ENCODE data around the gene MATCAP1.

Gene MATCAP1

DNA sequence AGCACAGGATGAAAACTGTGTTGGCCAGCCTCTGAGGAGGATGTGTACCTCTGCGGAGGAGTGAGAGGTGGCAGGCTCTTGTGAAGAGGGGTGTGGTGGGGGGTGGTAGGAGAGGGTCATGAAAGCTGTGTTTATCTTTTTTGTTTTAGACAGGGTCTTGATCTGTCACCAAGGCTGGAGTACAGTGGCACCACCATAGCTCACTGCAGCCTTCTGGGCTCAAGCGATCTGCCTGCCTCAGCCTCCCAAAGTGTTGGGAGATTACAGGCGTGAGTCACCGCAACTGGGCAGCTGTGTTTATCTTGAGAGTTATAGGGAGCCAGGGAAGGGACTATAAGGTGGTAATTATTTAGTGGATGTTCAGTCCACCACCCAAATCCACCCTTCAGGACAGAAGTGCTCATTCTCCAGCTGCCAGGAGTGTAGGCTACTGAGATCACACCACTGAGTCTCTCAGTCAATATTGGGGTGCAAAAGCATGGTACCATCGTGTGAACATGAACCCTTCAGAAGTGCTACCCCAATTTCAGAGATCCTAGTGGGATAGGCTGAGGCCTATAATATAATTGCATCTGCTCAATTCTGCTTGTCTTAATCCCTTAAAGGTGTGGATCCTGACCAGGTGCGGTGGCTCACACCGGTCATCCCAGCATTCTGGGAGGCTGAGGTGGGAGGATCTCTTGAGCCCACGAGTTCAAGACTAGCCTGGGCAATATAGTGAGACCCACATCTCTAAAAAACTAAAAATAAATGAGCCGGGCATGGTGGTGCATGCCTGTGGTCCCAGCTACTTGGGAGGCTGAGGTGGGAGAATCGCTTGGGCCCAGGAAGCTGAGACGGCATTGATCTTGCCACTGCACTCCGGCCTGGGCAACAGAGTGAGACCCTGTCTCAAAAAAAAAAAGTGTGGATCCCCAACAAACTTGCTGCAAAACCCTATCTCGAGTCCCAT is 7.0 kb upstream of the MATCAP1 start:
- no peak for DNase-seq

DNA sequence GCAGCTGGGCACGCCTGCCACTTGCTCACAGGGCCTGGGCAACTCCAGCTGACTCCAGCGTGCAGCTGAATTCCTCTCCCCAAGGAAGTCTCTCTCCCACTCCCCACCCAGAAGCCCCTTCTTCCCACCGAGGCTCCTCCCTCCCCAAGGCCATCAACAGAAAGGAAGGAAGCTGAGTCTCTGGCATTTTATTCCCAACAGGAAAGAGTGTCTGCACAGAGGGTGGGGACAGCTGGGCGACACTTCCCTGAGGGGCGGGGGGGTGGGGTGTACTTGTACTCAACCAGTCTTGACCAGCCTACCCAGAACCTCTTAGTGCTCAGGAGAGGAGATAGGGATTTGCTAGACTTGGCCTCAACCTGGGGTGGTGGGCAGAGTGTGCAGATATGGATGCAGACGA is 6.3 kb upstream of the MATCAP1 start, which contains the start of gene EXOC3L1:
Gene EXOC3L1 (minus strand): TSS at position 96 of the 400 bp plus-strand sequence. CDS start 460 bp downstream, outside the sequence.
- no peak for DNase-seq

DNA sequence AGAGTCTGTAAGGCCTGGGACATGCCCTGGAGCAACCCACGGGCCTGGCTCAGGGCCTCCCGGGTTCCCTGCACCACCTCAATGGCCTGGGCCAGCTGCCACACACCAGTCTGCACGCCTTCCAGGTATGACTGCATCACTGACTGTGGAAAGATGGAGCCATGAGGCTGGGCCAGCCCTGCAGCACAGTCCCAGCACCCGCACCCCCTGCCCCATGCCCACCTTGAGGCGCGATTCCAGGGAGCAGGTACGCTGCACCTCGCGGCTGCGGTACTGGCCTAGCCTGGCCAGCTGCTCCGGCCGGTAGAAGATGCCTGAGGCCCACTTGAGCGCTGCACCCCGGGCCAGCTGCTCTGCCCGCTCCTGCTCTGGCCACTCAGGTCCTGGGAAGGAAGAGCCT is 5.0 kb upstream of the MATCAP1 start:
- DNase-seq = no peak

DNA sequence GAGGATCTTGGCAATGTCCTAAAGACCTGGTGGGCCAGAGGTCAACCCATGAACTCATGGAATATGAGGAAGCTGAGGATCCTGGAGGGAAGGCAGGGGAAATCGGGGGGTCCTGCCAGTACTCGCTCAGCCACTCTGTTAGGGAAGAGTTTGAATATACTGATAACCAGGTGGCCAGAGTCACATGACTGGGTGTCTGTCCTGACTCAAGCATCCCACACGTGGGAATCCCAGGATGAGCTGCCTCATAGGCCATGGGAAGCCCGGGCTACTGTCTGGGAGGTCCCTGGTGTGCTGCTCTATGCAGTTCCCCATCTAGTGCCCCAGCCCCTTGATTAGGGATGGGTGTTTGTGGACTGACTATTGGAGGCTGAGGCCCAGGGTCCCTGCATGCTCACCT is 4.6 kb upstream of the MATCAP1 start:
- DNase-seq = no peak

GRCh38 chr16:67187175-67187890 is 3.6 kb upstream of the MATCAP1 start:
- no peak for DNase-seq

- DNase-seq = no peak
Measured at GRCh38 chr16:67186550-67186950, 2.8 kb upstream of the MATCAP1 start.

DNA sequence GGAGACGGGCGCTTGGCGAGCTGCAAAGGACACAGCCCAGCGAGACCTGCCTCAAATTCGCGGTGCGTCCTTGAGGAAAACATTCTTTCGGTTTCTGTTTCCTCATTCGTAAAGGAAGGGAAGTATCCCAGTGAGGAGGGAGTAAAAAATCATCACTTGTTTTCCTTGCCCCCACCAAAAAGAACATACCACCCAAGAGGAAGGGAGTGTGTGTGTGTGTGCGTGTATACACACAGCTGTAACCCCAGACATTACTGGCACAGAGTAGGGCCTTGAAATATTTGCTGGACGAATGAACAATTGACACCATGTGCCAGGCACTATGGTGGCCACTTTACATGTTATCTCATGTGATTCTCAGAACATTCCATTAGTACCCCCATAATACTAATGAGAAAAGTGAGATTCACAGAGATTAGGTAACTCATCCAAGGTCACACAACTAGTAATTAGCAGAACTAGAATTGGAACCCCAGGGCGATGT is 1.9 kb upstream of the MATCAP1 start:
- DNase-seq = no peak

GRCh38 chr16:67184995-67185650 is 1.4 kb upstream of the MATCAP1 start:
- DNase-seq = peak; percentile 39 to 50

GRCh38 chr16:67184453-67184994 is 761 bp upstream of the MATCAP1 start:
- DNase-seq = no peak

GRCh38 chr16:67183284-67183626 is 508 bp downstream of the MATCAP1 start:
- DNase-seq = no peak

- no peak for DNase-seq
Measured at GRCh38 chr16:67182288-67182687, 1.5 kb downstream of the MATCAP1 start.

GRCh38 chr16:67181346-67181745 is 2.4 kb downstream of the MATCAP1 start:
- DNase-seq = no peak

- DNase-seq = no peak
Measured at GRCh38 chr16:67180166-67180565, 3.6 kb downstream of the MATCAP1 start.

GRCh38 chr16:67179421-67180080 is 4.2 kb downstream of the MATCAP1 start:
- no peak for DNase-seq

DNA sequence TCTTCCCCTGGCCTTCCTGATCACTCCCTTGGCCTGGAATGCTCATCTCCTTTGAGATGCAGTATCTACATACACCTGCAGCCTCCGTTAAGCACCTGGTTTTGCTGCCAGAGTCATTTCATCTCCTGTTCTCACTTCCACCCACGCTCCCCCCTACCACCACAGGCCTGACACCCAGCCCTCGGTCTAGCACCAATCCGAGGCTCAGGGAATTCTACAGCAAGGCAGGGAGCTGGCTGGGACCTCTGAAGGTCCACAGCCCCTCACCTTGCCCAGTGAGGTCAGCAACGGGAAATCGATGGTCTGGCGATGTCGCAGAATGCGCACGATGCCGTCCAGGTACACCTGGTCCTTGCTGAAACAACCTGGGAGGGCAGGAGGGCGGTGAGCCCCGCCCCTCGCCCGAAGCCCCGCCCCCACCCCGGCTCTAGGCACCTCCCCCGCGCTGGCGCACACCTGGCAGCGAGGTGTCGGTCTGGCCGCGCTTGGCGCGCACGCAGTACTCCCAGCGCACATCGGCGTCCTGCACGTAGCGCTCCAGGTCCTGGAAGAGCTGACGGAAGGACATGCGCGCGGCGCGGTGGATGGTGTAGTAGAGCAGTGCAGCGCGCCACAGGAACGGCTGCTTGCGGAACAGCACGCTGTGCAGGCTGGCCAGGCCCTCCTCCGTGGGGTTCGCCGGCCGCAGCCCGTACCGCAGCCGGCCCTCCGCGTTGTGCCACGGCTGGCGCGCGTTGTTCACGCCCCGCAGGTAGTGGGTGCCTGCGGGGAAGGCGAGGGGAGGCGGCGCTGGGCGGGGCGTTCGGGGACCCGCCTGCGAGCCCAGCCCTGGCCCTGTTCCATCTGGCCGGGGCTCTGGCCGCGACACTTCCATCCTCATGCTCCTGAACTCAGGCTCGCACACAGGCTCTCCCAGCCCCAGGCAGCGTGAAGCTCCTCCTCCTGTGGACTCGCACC is 5.7 kb downstream of the MATCAP1 start:
- peak in 1 of 2 donors; percentile 4 for DNase-seq

DNA sequence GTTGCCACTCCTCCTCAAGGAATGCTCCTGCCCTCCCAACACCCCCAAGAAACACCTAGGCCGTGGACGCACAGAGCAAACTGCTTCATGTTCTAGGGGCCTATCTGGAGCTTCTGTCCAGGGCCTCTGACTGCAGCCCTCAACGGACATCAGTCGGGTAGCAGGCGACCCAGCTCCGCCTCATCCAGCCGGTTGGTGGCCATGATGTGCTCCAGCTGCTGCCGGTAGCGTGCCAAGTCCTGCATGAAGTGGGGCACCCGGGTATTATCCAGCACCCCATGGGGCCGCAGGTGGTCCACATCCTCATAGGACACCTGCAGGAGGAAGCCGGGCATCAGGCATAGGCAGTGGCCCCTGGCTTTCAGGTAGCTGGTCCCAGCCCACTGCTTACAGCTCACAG is 7.1 kb downstream of the MATCAP1 start:
- DNase-seq = no peak

DNA sequence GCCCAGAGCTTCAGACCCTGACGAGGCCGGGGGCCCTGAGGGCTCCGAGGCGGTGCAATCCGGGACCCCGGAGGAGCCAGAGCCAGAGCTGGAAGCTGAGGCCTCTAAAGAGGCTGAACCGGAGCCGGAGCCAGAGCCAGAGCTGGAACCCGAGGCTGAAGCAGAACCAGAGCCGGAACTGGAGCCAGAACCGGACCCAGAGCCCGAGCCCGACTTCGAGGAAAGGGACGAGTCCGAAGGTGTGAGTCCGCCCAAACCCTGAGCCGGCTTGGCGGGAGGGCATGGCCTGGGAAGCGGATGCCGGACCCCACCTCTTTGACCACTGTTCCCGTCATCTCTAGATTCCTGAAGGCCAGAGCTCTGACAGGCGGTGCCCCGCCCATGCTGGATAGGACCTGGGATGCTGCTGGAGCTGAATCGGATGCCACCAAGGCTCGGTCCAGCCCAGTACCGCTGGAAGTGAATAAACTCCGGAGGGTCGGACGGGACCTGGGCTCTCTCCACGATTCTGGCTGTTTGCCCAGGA is 9.0 kb downstream of the MATCAP1 start:
- no peak for DNase-seq

- DNase-seq = peak; percentile 18 to 24
Measured at GRCh38 chr16:67173808-67174705, 9.7 kb downstream of the MATCAP1 start.

DNA sequence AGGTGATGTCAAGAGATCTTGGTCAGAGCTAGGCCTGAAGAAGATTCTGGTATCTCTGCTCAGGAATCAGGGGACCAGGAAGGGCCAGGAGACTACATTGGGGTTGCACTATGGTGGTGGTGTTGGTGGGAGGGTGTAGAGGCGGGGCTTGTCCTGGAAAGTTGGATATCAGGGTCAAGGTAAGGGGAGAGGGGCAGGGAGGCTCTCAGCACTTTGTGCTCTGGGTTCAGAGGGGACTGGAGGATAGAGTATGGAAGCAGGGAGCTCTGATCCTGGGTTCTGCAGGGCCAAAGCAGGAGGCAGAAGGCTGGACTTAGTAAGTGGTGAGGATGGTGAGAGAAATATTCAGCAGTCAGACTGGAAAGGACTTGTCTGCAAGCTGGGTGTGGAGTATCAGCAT is 10.4 kb downstream of the MATCAP1 start:
- no peak for DNase-seq

All from bone marrow (tissue), 2 donors.